HEK293 (cell line): ENCODE data around the gene VSTM4.

Experiments
- HOXA7 ChIP-seq: sonication (generic); formaldehyde crosslinking; IDR thresholded peaks from 2 replicates; pipeline ENCODE4 v1.8.1; 2022; ENCODE audit warnings: missing genetic modification reagents, borderline replicate concordance
- SP2 ChIP-seq: fragments of 450-650 bp; formaldehyde crosslinking; IDR thresholded peaks from 2 replicates; pipeline ENCODE4 v1.5.1; 2016; ENCODE audit warnings: missing biosample characterization, missing genetic modification characterization
- ZBTB20 ChIP-seq: fragments of 450-650 bp; formaldehyde crosslinking; IDR thresholded peaks from 2 replicates; pipeline ENCODE4 v1.5.1; 2016; ENCODE audit warnings: missing biosample characterization, missing genetic modification characterization
- ZFHX2 ChIP-seq: fragments of 450-650 bp; formaldehyde crosslinking; conservative IDR thresholded peaks from 2 replicates; pipeline ENCODE4 v1.5.1; 2016; ENCODE audit warnings: missing biosample characterization, missing genetic modification characterization
- ZNF23 ChIP-seq: fragments of 450-650 bp; formaldehyde crosslinking; IDR thresholded peaks from 2 replicates; pipeline ENCODE4 v1.5.1; 2016; ENCODE audit warnings: missing biosample characterization, missing genetic modification characterization, borderline replicate concordance
- ZNF292 ChIP-seq: fragments of 450-650 bp; formaldehyde crosslinking; IDR thresholded peaks from 2 replicates; pipeline ENCODE4 v1.5.1; 2016; ENCODE audit warnings: low read depth, missing biosample characterization, missing genetic modification characterization, borderline replicate concordance
- ZNF670 ChIP-seq: fragments of 450-650 bp; formaldehyde crosslinking; IDR thresholded peaks from 2 replicates; pipeline ENCODE4 v1.5.1; 2016; ENCODE audit warnings: missing biosample characterization, missing genetic modification characterization, low read depth
- TF ChIP-seq, protein P1 (sequence below): fragments of 450-650 bp; formaldehyde crosslinking; IDR thresholded peaks from 2 replicates; pipeline ENCODE4 v1.5.1; 2016; ENCODE audit warnings: missing biosample characterization, missing genetic modification characterization
- TF ChIP-seq, protein P2 (sequence below): fragments of 450-650 bp; formaldehyde crosslinking; IDR thresholded peaks from 2 replicates; pipeline ENCODE4 v1.5.1; 2016; ENCODE audit warnings: missing biosample characterization, missing genetic modification characterization
- TF ChIP-seq, protein P3 (sequence below): fragments of 450-650 bp; formaldehyde crosslinking; IDR thresholded peaks from 2 replicates; pipeline ENCODE4 v1.5.1; 2016; ENCODE audit warnings: missing biosample characterization, missing genetic modification characterization

DNA sequence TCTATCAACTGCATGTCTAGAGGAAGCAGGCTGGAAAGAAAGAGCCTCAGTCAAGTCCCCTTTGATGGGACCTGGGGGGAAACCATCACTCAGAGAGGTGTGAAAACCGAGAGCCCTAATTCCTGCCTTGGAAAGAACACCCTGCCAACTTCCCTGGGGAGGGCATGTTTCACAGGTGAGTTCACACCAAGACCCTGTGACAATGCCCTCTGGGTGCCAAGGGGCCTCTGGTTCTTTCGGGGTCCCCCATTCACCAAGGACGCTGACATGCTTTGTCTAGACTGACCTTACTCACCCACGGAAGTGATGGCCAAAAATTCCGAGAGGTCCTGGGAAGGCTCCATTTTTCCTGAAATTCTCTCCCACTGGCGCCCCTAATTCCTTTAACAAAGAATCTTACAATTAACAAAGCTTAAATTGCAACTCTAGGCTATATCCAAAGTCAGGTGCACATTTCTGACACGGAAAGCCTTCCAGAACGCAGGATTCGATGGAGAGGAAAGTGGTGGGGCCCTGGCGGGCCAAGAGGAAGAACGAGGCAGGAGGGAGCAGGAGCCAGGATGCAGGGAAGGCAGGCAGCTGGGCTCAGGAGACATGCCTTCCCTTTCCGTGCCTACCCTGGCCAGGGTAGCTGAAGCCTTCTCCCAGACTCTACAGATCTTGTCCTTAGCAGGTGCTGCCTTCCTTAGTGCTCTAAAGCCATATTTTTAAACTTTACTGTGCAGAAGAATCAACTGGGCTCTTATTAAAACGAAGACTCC, 23.7 kb downstream of the VSTM4 start:
- TF ChIP-seq HOXA7 (CRISPR knock-in tag) (no peak), ZBTB20 (tag by site-specific recombination) (no peak), ZNF292 (tag by site-specific recombination) (no peak), ZFHX2 (no peak), SP2 (no peak), ZNF23 (no peak), ZNF670 (tag by site-specific recombination) (no peak)
- TF ChIP-seq, protein P1, sequence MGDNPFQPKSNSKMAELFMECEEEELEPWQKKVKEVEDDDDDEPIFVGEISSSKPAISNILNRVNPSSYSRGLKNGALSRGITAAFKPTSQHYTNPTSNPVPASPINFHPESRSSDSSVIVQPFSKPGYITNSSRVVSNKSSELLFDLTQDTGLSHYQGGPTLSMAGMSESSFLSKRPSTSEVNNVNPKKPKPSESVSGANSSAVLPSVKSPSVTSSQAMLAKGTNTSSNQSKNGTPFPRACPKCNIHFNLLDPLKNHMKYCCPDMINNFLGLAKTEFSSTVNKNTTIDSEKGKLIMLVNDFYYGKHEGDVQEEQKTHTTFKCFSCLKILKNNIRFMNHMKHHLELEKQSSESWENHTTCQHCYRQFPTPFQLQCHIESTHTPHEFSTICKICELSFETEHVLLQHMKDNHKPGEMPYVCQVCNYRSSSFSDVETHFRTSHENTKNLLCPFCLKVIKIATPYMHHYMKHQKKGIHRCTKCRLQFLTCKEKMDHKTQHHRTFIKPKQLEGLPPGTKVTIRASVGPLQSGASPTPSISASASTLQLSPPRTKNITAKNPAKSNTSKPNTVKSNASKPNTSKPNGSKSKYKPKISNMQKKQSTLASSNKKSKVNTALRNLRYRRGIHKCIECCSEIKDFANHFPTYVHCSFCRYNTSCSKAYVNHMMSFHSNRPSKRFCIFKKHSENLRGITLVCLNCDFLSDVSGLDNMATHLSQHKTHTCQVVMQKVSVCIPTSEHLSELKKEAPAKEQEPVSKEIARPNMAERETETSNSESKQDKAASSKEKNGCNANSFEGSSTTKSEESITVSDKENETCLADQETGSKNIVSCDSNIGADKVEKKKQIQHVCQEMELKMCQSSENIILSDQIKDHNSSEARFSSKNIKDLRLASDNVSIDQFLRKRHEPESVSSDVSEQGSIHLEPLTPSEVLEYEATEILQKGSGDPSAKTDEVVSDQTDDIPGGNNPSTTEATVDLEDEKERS (tag by site-specific recombination), result no peak
- TF ChIP-seq, protein P2, sequence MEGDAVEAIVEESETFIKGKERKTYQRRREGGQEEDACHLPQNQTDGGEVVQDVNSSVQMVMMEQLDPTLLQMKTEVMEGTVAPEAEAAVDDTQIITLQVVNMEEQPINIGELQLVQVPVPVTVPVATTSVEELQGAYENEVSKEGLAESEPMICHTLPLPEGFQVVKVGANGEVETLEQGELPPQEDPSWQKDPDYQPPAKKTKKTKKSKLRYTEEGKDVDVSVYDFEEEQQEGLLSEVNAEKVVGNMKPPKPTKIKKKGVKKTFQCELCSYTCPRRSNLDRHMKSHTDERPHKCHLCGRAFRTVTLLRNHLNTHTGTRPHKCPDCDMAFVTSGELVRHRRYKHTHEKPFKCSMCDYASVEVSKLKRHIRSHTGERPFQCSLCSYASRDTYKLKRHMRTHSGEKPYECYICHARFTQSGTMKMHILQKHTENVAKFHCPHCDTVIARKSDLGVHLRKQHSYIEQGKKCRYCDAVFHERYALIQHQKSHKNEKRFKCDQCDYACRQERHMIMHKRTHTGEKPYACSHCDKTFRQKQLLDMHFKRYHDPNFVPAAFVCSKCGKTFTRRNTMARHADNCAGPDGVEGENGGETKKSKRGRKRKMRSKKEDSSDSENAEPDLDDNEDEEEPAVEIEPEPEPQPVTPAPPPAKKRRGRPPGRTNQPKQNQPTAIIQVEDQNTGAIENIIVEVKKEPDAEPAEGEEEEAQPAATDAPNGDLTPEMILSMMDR (tag by site-specific recombination), result no peak
- TF ChIP-seq, protein P3, sequence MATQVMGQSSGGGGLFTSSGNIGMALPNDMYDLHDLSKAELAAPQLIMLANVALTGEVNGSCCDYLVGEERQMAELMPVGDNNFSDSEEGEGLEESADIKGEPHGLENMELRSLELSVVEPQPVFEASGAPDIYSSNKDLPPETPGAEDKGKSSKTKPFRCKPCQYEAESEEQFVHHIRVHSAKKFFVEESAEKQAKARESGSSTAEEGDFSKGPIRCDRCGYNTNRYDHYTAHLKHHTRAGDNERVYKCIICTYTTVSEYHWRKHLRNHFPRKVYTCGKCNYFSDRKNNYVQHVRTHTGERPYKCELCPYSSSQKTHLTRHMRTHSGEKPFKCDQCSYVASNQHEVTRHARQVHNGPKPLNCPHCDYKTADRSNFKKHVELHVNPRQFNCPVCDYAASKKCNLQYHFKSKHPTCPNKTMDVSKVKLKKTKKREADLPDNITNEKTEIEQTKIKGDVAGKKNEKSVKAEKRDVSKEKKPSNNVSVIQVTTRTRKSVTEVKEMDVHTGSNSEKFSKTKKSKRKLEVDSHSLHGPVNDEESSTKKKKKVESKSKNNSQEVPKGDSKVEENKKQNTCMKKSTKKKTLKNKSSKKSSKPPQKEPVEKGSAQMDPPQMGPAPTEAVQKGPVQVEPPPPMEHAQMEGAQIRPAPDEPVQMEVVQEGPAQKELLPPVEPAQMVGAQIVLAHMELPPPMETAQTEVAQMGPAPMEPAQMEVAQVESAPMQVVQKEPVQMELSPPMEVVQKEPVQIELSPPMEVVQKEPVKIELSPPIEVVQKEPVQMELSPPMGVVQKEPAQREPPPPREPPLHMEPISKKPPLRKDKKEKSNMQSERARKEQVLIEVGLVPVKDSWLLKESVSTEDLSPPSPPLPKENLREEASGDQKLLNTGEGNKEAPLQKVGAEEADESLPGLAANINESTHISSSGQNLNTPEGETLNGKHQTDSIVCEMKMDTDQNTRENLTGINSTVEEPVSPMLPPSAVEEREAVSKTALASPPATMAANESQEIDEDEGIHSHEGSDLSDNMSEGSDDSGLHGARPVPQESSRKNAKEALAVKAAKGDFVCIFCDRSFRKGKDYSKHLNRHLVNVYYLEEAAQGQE (tag by site-specific recombination), result no peak
